HEK293 (cell line): ENCODE results near the gene BRF1.

Experiments used
- CTCF ChIA-PET: fragments of 350-600 bp; formaldehyde crosslinking; extraction: SDS; loops from one replicate; lab custom pipeline; 2021; ENCODE audit warnings: antibody characterized with exemption; lab: Yijun Ruan, JAX
- POLR2A ChIA-PET: fragments of 300-600 bp; formaldehyde crosslinking; extraction: SDS; loops from one replicate; lab custom pipeline; 2020; ENCODE audit warnings: antibody characterized with exemption, inconsistent platforms; lab: Yijun Ruan, JAX
- H3K27ac ChIP-seq: fragments of 200-500 bp; sonication (Bioruptor generic); 2 replicates; pipeline ENCODE4 v1.5.1; 2014; ENCODE audit warnings: low read depth, low read length, control low read depth, inconsistent platforms; ENCODE audit errors: extremely low read depth
- H3K36me3 ChIP-seq, 2 experiments: fragments of 200-500 bp in 1 of 2; sonication (Bioruptor generic) in 1 of 2; 1 replicate in 1 of 2; 2 replicates in 1 of 2; pipeline ENCODE4 v1.5.1; 2014 to 2017; ENCODE audit warnings: inconsistent platforms in 2 of 2, low read length in 2 of 2; ENCODE audit not compliant: control insufficient read depth in 2 of 2, insufficient read depth in 1 of 2
- H3K4me1 ChIP-seq: fragments of 200-500 bp; sonication (Bioruptor generic); 2 replicates; pipeline ENCODE4 v1.5.1; 2014; ENCODE audit warnings: mild to moderate bottlenecking, low read length, inconsistent platforms; ENCODE audit not compliant: control insufficient read depth, insufficient read depth
- H3K4me3 ChIP-seq: 2 replicates; pipeline ENCODE4 v1.5.1; 2011; ENCODE audit warnings: low read depth, mild to moderate bottlenecking, control low read depth, low read length, moderate library complexity
- H3K9me3 ChIP-seq: fragments of 200-500 bp; sonication (Bioruptor generic); 2 replicates; pipeline ENCODE4 v1.5.1; 2014; ENCODE audit warnings: low read depth, low read length, inconsistent platforms; ENCODE audit not compliant: control insufficient read depth, insufficient read depth
- FEZF1 ChIP-seq: fragments of 450-650 bp; formaldehyde crosslinking; IDR thresholded peaks from 2 replicates; pipeline ENCODE4 v1.5.1; 2016; ENCODE audit warnings: missing biosample characterization, missing genetic modification characterization
- GFI1B ChIP-seq: fragments of 450-650 bp; formaldehyde crosslinking; IDR thresholded peaks from 2 replicates; pipeline ENCODE4 v1.5.1; 2016; ENCODE audit warnings: missing biosample characterization, missing genetic modification characterization
- GLIS1 ChIP-seq: fragments of 450-650 bp; formaldehyde crosslinking; IDR thresholded peaks from 2 replicates; pipeline ENCODE4 v1.5.1; 2016; ENCODE audit warnings: missing biosample characterization, missing genetic modification characterization
- KLF10 ChIP-seq: fragments of 450-650 bp; IDR thresholded peaks from 2 replicates; pipeline ENCODE4 v1.5.1; 2018; ENCODE audit warnings: missing biosample characterization, mild to moderate bottlenecking, missing genetic modification characterization
- SALL2 ChIP-seq: fragments of 450-650 bp; formaldehyde crosslinking; IDR thresholded peaks from 2 replicates; pipeline ENCODE4 v1.5.0; 2017; ENCODE audit warnings: missing biosample characterization, mild to moderate bottlenecking, missing genetic modification characterization, borderline replicate concordance
- SCRT1 ChIP-seq: fragments of 450-650 bp; formaldehyde crosslinking; IDR thresholded peaks from 2 replicates; pipeline ENCODE4 v1.5.1; 2016; ENCODE audit warnings: missing biosample characterization, missing genetic modification characterization, borderline replicate concordance
- SETDB1 ChIP-seq: IDR thresholded peaks from one replicate; pipeline ENCODE4 v1.6.1; 2017; ENCODE audit warnings: mild to moderate bottlenecking, low read length, moderate library complexity, mixed read lengths; ENCODE audit not compliant: insufficient read length
- WT1 ChIP-seq: fragments of 450-650 bp; formaldehyde crosslinking; IDR thresholded peaks from 2 replicates; pipeline ENCODE4 v1.5.1; 2016; ENCODE audit warnings: missing biosample characterization, missing genetic modification characterization
- ZBTB7A ChIP-seq: fragments of 450-650 bp; formaldehyde crosslinking; IDR thresholded peaks from 2 replicates; pipeline ENCODE4 v1.5.1; 2016; ENCODE audit warnings: low read depth, missing biosample characterization, missing genetic modification characterization
- ZEB2 ChIP-seq: fragments of 450-650 bp; formaldehyde crosslinking; IDR thresholded peaks from 2 replicates; pipeline ENCODE4 v1.5.1; 2016; ENCODE audit warnings: missing biosample characterization, missing genetic modification characterization
- ZFHX2 ChIP-seq: fragments of 450-650 bp; formaldehyde crosslinking; conservative IDR thresholded peaks from 2 replicates; pipeline ENCODE4 v1.5.1; 2016; ENCODE audit warnings: missing biosample characterization, missing genetic modification characterization
- ZFP3 ChIP-seq: fragments of 450-650 bp; formaldehyde crosslinking; IDR thresholded peaks from 2 replicates; pipeline ENCODE4 v1.5.1; 2016; ENCODE audit warnings: low read depth, missing biosample characterization, missing genetic modification characterization
- ZNF280C ChIP-seq: fragments of 450-650 bp; formaldehyde crosslinking; IDR thresholded peaks from 2 replicates; pipeline ENCODE4 v1.5.1; 2016; ENCODE audit warnings: missing biosample characterization, missing genetic modification characterization
- ZNF510 ChIP-seq: fragments of 450-650 bp; formaldehyde crosslinking; IDR thresholded peaks from 2 replicates; pipeline ENCODE4 v1.5.1; 2018; ENCODE audit warnings: mild to moderate bottlenecking, missing genetic modification characterization, missing biosample characterization; ENCODE audit not compliant: insufficient replicate concordance
- ZNF571 ChIP-seq: fragments of 450-650 bp; formaldehyde crosslinking; IDR thresholded peaks from 2 replicates; pipeline ENCODE4 v1.5.0; 2017; ENCODE audit warnings: missing biosample characterization, missing genetic modification characterization
- ZNF623 ChIP-seq: fragments of 450-650 bp; formaldehyde crosslinking; IDR thresholded peaks from 2 replicates; pipeline ENCODE4 v1.5.1; 2016; ENCODE audit warnings: missing biosample characterization, missing genetic modification characterization
- ZNF629 ChIP-seq: fragments of 450-650 bp; formaldehyde crosslinking; IDR thresholded peaks from 2 replicates; pipeline ENCODE4 v1.5.1; 2017; ENCODE audit warnings: missing biosample characterization, missing genetic modification characterization
- ZNF664 ChIP-seq: fragments of 450-650 bp; formaldehyde crosslinking; IDR thresholded peaks from 2 replicates; pipeline ENCODE4 v1.5.1; 2016; ENCODE audit warnings: missing biosample characterization, missing genetic modification characterization
- ZNF677 ChIP-seq: fragments of 450-650 bp; IDR thresholded peaks from 2 replicates; pipeline ENCODE4 v1.5.0; 2018; ENCODE audit warnings: missing biosample characterization, mild to moderate bottlenecking, missing genetic modification characterization, moderate library complexity
- ZNF785 ChIP-seq: fragments of 450-650 bp; formaldehyde crosslinking; IDR thresholded peaks from 2 replicates; pipeline ENCODE4 v1.5.1; 2016; ENCODE audit warnings: missing biosample characterization, missing genetic modification characterization
- ZSCAN30 ChIP-seq: fragments of 450-650 bp; IDR thresholded peaks from 2 replicates; pipeline ENCODE4 v1.5.1; 2018; ENCODE audit warnings: missing biosample characterization, mild to moderate bottlenecking, missing genetic modification characterization, moderate library complexity
- ZSCAN5A ChIP-seq: fragments of 450-650 bp; formaldehyde crosslinking; IDR thresholded peaks from 2 replicates; pipeline ENCODE4 v1.5.1; 2016; ENCODE audit warnings: missing biosample characterization, missing genetic modification characterization

BRF1 gene

GRCh38 chr14:105300542-105301102, at the start of gene BRF1 (continued):
- TF ChIP-seq KLF10 (tag by site-specific recombination) (0 out of 2 replicates have a peak, but pooled peaks have one; percentile 21), FEZF1 (no peak), SCRT1 (no peak), ZNF677 (peak; percentile 57; the same call in 1 of the 2 replicates), ZEB2 (tag by site-specific recombination) (no peak), SALL2 (tag by site-specific recombination) (no peak), ZNF571 (no peak), GLIS1 (tag by site-specific recombination) (no peak), ZSCAN5A (tag by site-specific recombination) (no peak), ZNF280C (no peak), ZBTB7A (no peak)

GRCh38 chr14:105349992-105350391, 49.2 kb upstream of the BRF1 start:
- ChIA-PET CTCF (interaction anchor here (0.6 to 1.1 kb wide), 2 partner anchors 15 to 375 kb away, joined by 3 to 7 read pairs; no protein-coding TSS in a partner anchor), POLR2A (no interaction called here)
- no peak overlapping the region for H3K4me3 ChIP-seq
- TF ChIP-seq ZFP3 (tag by site-specific recombination): no peak
- no peak for TF ChIP-seq ZNF623 (tag by site-specific recombination)
- H3K36me3 ChIP-seq: peaks cover 0 to 5% of the 10 kb centered on the region in 2 experiments; a peak in 2 of 3 replicates
- H3K9me3 ChIP-seq: no peaks in the 10 kb centered on the region
- no peak overlapping the region for H3K27ac ChIP-seq
- H3K4me1 ChIP-seq: no peaks in the 10 kb centered on the region

- Histone ChIP-seq H3K4me3 (no peak overlapping the region), H3K4me1 (no peaks in the 10 kb centered on the region), H3K36me3 (no peaks in the 10 kb centered on the region; a peak in 1 of 3 replicates), H3K9me3 (peaks cover 2% of the 10 kb centered on the region; the same call in 1 of the 2 replicates), H3K27ac (no peak overlapping the region)
- CTCF ChIA-PET: no interaction called here
- TF ChIP-seq ZFHX2 (tag by site-specific recombination) (0 out of 2 replicates have a peak, but pooled peaks have one; percentile 14), GFI1B (no peak), SETDB1 (no peak), ZNF785 (tag by site-specific recombination) (no peak), ZSCAN30 (tag by site-specific recombination) (no peak), ZNF664 (tag by site-specific recombination) (no peak), WT1 (tag by site-specific recombination) (no peak), ZNF629 (tag by site-specific recombination) (no peak), ZNF510 (tag by site-specific recombination) (no peak)
- POLR2A ChIA-PET: no interaction called here
These were observed 48.3 kb upstream of the BRF1 start for GRCh38 chr14:105348945-105349699.
